Effector memory CD8-positive, alpha-beta T cell (primary cell): Measurements from ENCODE around the gene CYSLTR2.

Experiments used
- ATAC-seq: fragments of 150-1000 bp; cut with Tn5 transposase; replicated peaks from 2 replicates; pipeline ENCODE4 v1.10.0; 2021; ENCODE audit warnings: mild to moderate bottlenecking, moderate library complexity
- DNase-seq, 3 experiments: peaks; one replicate each; pipeline ENCODE4 v3.0.0; 2021
- H3K27ac Mint-ChIP-seq, 2 donors: one replicate each; pipeline ENCODE4 v1.8.0; 2022; ENCODE audit warnings: mild to moderate bottlenecking in 2 of 2, mixed read lengths in 2 of 2, moderate library complexity in 2 of 2
- H3K27me3 Mint-ChIP-seq, 2 donors: one replicate each; pipeline ENCODE4 v1.8.0; 2022; ENCODE audit warnings: mixed read lengths in 2 of 2
- H3K36me3 Mint-ChIP-seq: one replicate; pipeline ENCODE4 v1.8.0; 2022; ENCODE audit warnings: mild to moderate bottlenecking, moderate library complexity, mixed read lengths; ENCODE audit not compliant: insufficient read depth
- H3K4me1 Mint-ChIP-seq, 2 donors: one replicate each; pipeline ENCODE4 v1.8.0; 2022; ENCODE audit warnings: low read depth in 2 of 2, mixed read lengths in 2 of 2
- H3K4me3 Mint-ChIP-seq, 2 donors: one replicate each; pipeline ENCODE4 v1.8.0; 2022; ENCODE audit warnings: mild to moderate bottlenecking in 2 of 2, mixed read lengths in 2 of 2, moderate library complexity in 2 of 2
- H3K9me3 Mint-ChIP-seq, 2 donors: one replicate each; pipeline ENCODE4 v1.8.0; 2022; ENCODE audit warnings: mixed read lengths in 2 of 2
- total RNA-seq, 9 experiments: gene quantifications; one replicate each; lab custom pipeline; 2026; lab: John Stamatoyannopoulos, UW

CYSLTR2 gene
- total RNA-seq = 2.0 to 12.7 (median 6.3) reads per million in 9 experiments

- ATAC-seq (peak; percentile 89), DNase-seq (peak; percentile 25 to 40 (median 30))
- peak within 1 kb of the TSS; percentile 79 to 93 for H3K27ac Mint-ChIP-seq
- peaks cover 0 to 3% of the 10 kb centered on the region in 2 donors for H3K27me3 Mint-ChIP-seq
- H3K4me3 Mint-ChIP-seq = peak within 1 kb of the TSS; percentile 71 to 76
- peaks cover 9 to 24% of the 10 kb centered on the region in 2 donors for H3K4me1 Mint-ChIP-seq
- H3K9me3 Mint-ChIP-seq = no peaks in the 10 kb centered on the region
- H3K36me3 Mint-ChIP-seq = peaks cover 13% of the 10 kb centered on the region
These were observed at the start of gene CYSLTR2 for GRCh38 chr13:48653472-48653939. TSS of gene CYSLTR2 (plus strand) at chr13:48653929. CDS start at chr13:48706818, 52,889 bp downstream.

- Mint-ChIP-seq H3K9me3 (no peaks in the 10 kb centered on the region), H3K36me3 (no peaks in the 10 kb centered on the region), H3K27me3 (peaks cover 0 to 11% of the 10 kb centered on the region in 2 donors), H3K27ac (no peak overlapping the region), H3K4me3 (no peak overlapping the region), H3K4me1 (no peaks in the 10 kb centered on the region)
- ATAC-seq (no peak), DNase-seq (no peak)
These were observed 38.7 kb upstream of the CYSLTR2 start for GRCh38 chr13:48615049-48615448.

- Mint-ChIP-seq H3K36me3 (no peaks in the 10 kb centered on the region), H3K4me1 (no peaks in the 10 kb centered on the region), H3K9me3 (peaks cover 7 to 10% of the 10 kb centered on the region in 2 donors), H3K27me3 (peaks cover 0 to 11% of the 10 kb centered on the region in 2 donors), H3K4me3 (no peak overlapping the region), H3K27ac (no peak overlapping the region)
- no peak for ATAC-seq
- DNase-seq = no peak
These were observed 34.8 kb upstream of the CYSLTR2 start for GRCh38 chr13:48618937-48619336.

GRCh38 chr13:48621056-48621455 lies 32.7 kb upstream of the CYSLTR2 start:
- H3K4me3 Mint-ChIP-seq = no peak overlapping the region
- ATAC-seq (no peak), DNase-seq (no peak)
- peaks cover 7 to 10% of the 10 kb centered on the region in 2 donors for H3K9me3 Mint-ChIP-seq
- no peaks in the 10 kb centered on the region for H3K36me3 Mint-ChIP-seq
- H3K27ac Mint-ChIP-seq = no peak overlapping the region
- no peaks in the 10 kb centered on the region for H3K4me1 Mint-ChIP-seq
- H3K27me3 Mint-ChIP-seq = peaks cover 0 to 11% of the 10 kb centered on the region in 2 donors

- no peaks in the 10 kb centered on the region for H3K27me3 Mint-ChIP-seq
- no peak overlapping the region for H3K27ac Mint-ChIP-seq
- H3K9me3 Mint-ChIP-seq = peaks cover 8 to 10% of the 10 kb centered on the region in 2 donors
- H3K4me1 Mint-ChIP-seq = no peaks in the 10 kb centered on the region
- DNase-seq (no peak), ATAC-seq (no peak)
- no peak overlapping the region for H3K4me3 Mint-ChIP-seq
- no peaks in the 10 kb centered on the region for H3K36me3 Mint-ChIP-seq
These were observed 29.7 kb upstream of the CYSLTR2 start for GRCh38 chr13:48624016-48624415.

- ATAC-seq = no peak
- Mint-ChIP-seq H3K4me1 (no peaks in the 10 kb centered on the region), H3K36me3 (no peaks in the 10 kb centered on the region), H3K9me3 (peaks cover 8 to 10% of the 10 kb centered on the region in 2 donors), H3K4me3 (no peak overlapping the region), H3K27me3 (no peaks in the 10 kb centered on the region), H3K27ac (no peak overlapping the region)
- no peak for DNase-seq
These were observed 28.9 kb upstream of the CYSLTR2 start for GRCh38 chr13:48624858-48625257.

- Mint-ChIP-seq H3K27me3 (no peaks in the 10 kb centered on the region), H3K27ac (no peak overlapping the region), H3K4me3 (no peak overlapping the region), H3K36me3 (no peaks in the 10 kb centered on the region), H3K4me1 (no peaks in the 10 kb centered on the region), H3K9me3 (peaks cover 8 to 10% of the 10 kb centered on the region in 2 donors)
- DNase-seq (no peak), ATAC-seq (no peak)
These were observed 28.2 kb upstream of the CYSLTR2 start for GRCh38 chr13:48625413-48626076.

- H3K4me1 Mint-ChIP-seq = no peaks in the 10 kb centered on the region
- DNase-seq (no peak), ATAC-seq (no peak)
- peaks cover 7 to 8% of the 10 kb centered on the region in 2 donors for H3K9me3 Mint-ChIP-seq
- no peaks in the 10 kb centered on the region for H3K36me3 Mint-ChIP-seq
- H3K27me3 Mint-ChIP-seq = no peaks in the 10 kb centered on the region
- H3K27ac Mint-ChIP-seq = no peak overlapping the region
- no peak overlapping the region for H3K4me3 Mint-ChIP-seq
These were observed 27.7 kb upstream of the CYSLTR2 start for GRCh38 chr13:48626077-48626449.

- Mint-ChIP-seq H3K9me3 (peaks cover 0 to 4% of the 10 kb centered on the region in 2 donors), H3K27me3 (no peaks in the 10 kb centered on the region), H3K36me3 (no peaks in the 10 kb centered on the region), H3K27ac (no peak overlapping the region), H3K4me1 (no peaks in the 10 kb centered on the region), H3K4me3 (no peak overlapping the region)
- no peak for DNase-seq
- no peak for ATAC-seq
These were observed 26.8 kb upstream of the CYSLTR2 start for GRCh38 chr13:48626726-48627451.

GRCh38 chr13:48629277-48629676 lies 24.5 kb upstream of the CYSLTR2 start:
- H3K27ac Mint-ChIP-seq = no peak overlapping the region
- no peaks in the 10 kb centered on the region for H3K27me3 Mint-ChIP-seq
- H3K9me3 Mint-ChIP-seq = peaks cover 0 to 3% of the 10 kb centered on the region in 2 donors
- no peak overlapping the region for H3K4me3 Mint-ChIP-seq
- ATAC-seq = no peak
- H3K36me3 Mint-ChIP-seq = no peaks in the 10 kb centered on the region
- no peak for DNase-seq
- no peaks in the 10 kb centered on the region for H3K4me1 Mint-ChIP-seq

- H3K36me3 Mint-ChIP-seq = no peaks in the 10 kb centered on the region
- H3K27me3 Mint-ChIP-seq = no peaks in the 10 kb centered on the region
- DNase-seq (no peak), ATAC-seq (no peak)
- H3K9me3 Mint-ChIP-seq = peaks cover 0 to 3% of the 10 kb centered on the region in 2 donors
- H3K4me3 Mint-ChIP-seq = no peak overlapping the region
- H3K27ac Mint-ChIP-seq = no peak overlapping the region
- H3K4me1 Mint-ChIP-seq = no peaks in the 10 kb centered on the region
These were observed 23.4 kb upstream of the CYSLTR2 start for GRCh38 chr13:48630291-48630690.

- H3K36me3 Mint-ChIP-seq = no peaks in the 10 kb centered on the region
These were observed 23.0 kb upstream of the CYSLTR2 start for GRCh38 chr13:48630773-48631172.

GRCh38 chr13:48631441-48631840 lies 22.3 kb upstream of the CYSLTR2 start:
- Mint-ChIP-seq H3K27ac (no peak overlapping the region), H3K4me1 (no peaks in the 10 kb centered on the region), H3K27me3 (no peaks in the 10 kb centered on the region), H3K4me3 (no peak overlapping the region), H3K36me3 (no peaks in the 10 kb centered on the region), H3K9me3 (peaks cover 3 to 7% of the 10 kb centered on the region in 2 donors)
- ATAC-seq (no peak), DNase-seq (no peak)

More at GRCh38 chr13:48630773-48631172, 23.0 kb upstream of the CYSLTR2 start:
- Mint-ChIP-seq H3K27me3 (no peaks in the 10 kb centered on the region), H3K4me3 (no peak overlapping the region), H3K27ac (no peak overlapping the region), H3K4me1 (no peaks in the 10 kb centered on the region), H3K9me3 (peaks cover 0 to 3% of the 10 kb centered on the region in 2 donors)
- no peak for DNase-seq
- ATAC-seq = no peak

- Mint-ChIP-seq H3K4me3 (no peak overlapping the region), H3K27ac (no peak overlapping the region), H3K36me3 (no peaks in the 10 kb centered on the region), H3K4me1 (no peaks in the 10 kb centered on the region), H3K27me3 (peaks cover 0 to under 1% of the 10 kb centered on the region in 2 donors), H3K9me3 (peaks cover 5 to 10% of the 10 kb centered on the region in 2 donors)
- ATAC-seq = no peak
- no peak for DNase-seq
These were observed 20.0 kb upstream of the CYSLTR2 start for GRCh38 chr13:48633700-48634099.
